ENCODE data around the gene TRIM26. TPM values are rescaled to one million over a fixed set of nuclear protein-coding genes. Genes with fewer than 3 reads are reported as not detected.

TRIM26 gene
- total and polyA plus RNA-seq, 8 donors = 12.1 to 25.8 (median 21.7) TPM

DNA sequence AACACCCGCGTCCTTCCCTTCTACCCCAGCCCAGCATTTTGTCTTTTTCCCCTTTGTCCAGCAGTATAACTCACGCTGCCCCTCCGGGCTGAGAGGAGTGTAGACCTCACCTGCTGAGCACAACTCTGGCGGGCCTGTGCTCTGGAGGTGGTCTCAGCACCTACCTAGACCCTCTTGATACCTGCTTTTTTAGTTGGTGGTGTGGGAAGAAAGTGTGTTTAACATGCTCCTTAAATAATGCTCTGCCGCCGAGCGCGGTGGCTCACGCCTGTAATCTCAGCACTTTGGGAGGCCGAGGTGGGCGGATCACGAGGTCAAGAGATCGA, 1.4 kb upstream of the TRIM26 start:
- intact Hi-C loops (cut with DNase I) = no loop called here
- peaks cover 5 to 20% (median 18%) of the 10 kb centered on the region in 3 donors for H3K4me1 ChIP-seq
- H3K4me3 ChIP-seq = peak overlapping the region; percentile 45 to 95 (median 80)
- ATAC-seq = no peak
- WGBS, 2 donors = 58 to 66% methylated on average over 13 to 14 of the region's 14 CpGs
- no peak for FAIRE-seq
- TF ChIP-seq, protein P1, sequence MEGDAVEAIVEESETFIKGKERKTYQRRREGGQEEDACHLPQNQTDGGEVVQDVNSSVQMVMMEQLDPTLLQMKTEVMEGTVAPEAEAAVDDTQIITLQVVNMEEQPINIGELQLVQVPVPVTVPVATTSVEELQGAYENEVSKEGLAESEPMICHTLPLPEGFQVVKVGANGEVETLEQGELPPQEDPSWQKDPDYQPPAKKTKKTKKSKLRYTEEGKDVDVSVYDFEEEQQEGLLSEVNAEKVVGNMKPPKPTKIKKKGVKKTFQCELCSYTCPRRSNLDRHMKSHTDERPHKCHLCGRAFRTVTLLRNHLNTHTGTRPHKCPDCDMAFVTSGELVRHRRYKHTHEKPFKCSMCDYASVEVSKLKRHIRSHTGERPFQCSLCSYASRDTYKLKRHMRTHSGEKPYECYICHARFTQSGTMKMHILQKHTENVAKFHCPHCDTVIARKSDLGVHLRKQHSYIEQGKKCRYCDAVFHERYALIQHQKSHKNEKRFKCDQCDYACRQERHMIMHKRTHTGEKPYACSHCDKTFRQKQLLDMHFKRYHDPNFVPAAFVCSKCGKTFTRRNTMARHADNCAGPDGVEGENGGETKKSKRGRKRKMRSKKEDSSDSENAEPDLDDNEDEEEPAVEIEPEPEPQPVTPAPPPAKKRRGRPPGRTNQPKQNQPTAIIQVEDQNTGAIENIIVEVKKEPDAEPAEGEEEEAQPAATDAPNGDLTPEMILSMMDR (IDR thresholded peaks at IDR 0.05) = no peak
- H3K27me3 ChIP-seq = no peaks in the 10 kb centered on the region
- peak in 1 of 6 donors; percentile 33 for DNase-seq
- H3K9me3 ChIP-seq = no peaks in the 10 kb centered on the region
- peak overlapping the region; percentile 86 to 99 (median 96) for H3K27ac ChIP-seq
- no peaks in the 10 kb centered on the region for H3K36me3 ChIP-seq

DNA sequence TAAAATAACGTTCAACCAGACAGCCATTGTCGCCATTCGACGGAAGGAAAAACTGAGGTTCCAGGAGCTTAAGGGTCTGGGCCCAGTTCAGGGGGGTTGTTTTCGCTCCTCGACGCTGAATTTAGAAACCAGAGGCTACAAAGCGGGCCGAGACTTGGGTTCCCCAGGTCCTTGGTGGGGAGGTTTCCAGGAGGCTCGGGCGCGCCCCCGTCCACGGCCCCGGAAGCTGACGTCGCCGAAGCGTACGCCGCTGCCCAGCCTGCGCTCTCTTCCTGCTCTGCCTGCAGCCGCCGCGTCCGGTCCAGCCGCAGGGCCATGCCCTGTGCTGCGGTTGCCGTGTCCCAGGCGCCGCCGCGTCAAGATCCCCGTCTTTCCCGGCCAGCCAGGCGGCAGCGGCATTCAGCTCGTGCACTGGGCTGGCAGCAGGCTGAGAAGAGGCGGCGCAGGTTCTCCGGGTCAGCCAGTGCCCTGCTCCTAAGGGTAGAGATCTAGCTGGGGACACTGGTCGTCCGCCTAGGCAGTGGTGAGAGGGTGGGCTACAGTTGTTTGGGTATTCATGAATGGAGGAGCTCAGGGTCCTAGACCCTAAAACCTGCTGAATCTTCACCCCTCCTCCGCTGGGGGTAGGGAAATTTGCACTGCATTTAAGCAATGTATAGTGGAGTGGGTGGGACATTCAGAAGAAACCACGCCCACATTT, 901 bp upstream of the TRIM26 start:
- H3K27me3 ChIP-seq = no peaks in the 10 kb centered on the region
- peak overlapping the region; percentile 86 to 99 (median 96) for H3K27ac ChIP-seq
- FAIRE-seq = no peak
- no peaks in the 10 kb centered on the region for H3K36me3 ChIP-seq
- peak overlapping the region; percentile 45 to 95 (median 80) for H3K4me3 ChIP-seq
- no peaks in the 10 kb centered on the region for H3K9me3 ChIP-seq
- DNase-seq = peak; percentile 80 to 94 (median 84)
- H3K4me1 ChIP-seq = peaks cover 5 to 20% (median 18%) of the 10 kb centered on the region in 3 donors
- TF ChIP-seq, protein P1 (IDR thresholded peaks at IDR 0.05) = no peak
- intact Hi-C loops (cut with DNase I) = no loop called here
- peak; percentile 84 to 91 (median 85) for ATAC-seq
- WGBS, 2 donors = 0 to 1% methylated on average over 45 of the region's 45 CpGs

DNA sequence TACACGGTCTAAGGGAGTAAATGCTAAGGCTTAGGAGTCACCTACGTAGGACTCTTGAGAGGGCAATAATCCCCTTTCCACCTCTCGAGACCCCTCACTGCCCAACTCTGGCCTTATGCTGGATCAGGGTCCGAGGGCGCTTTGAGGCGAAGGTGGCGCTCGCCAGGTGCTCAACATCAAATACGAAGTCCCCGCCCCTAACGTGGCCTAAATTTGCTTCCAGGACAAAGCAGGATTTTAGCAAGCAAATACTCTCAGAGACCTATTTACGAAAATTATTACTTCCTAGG, 406 bp upstream of the TRIM26 start:
- H3K4me1 ChIP-seq = peaks cover 5 to 20% (median 18%) of the 10 kb centered on the region in 3 donors
- DNase-seq (no peak), FAIRE-seq (no peak), ATAC-seq (no peak)
- no peaks in the 10 kb centered on the region for H3K27me3 ChIP-seq
- intact Hi-C loops (cut with DNase I) = no loop called here
- peak overlapping the region; percentile 86 to 99 (median 96) for H3K27ac ChIP-seq
- TF ChIP-seq, protein P1 (IDR thresholded peaks at IDR 0.05) = no peak
- no peaks in the 10 kb centered on the region for H3K9me3 ChIP-seq
- H3K36me3 ChIP-seq = no peaks in the 10 kb centered on the region
- 0% methylated on average over 12 of the region's 12 CpGs for WGBS, 2 donors
- peak overlapping the region; percentile 45 to 95 (median 80) for H3K4me3 ChIP-seq

DNA sequence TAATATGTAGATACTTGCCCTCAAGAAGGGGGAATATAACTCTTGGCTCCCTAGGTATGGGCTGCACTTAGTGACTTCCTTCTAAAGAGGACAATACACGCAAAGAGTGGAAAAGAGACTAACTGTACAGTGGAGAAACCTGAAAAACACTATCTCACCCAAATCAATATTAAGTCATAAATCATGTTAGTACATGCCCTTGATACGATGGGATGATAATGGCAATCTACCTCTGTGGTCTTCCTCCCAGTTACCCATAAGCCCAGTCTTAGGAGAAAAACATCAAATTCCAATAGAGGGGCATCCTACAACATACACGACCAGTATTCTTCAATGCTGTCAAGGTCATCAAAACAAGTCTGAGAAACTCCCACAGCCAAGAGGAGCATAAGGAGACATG, 1.3 kb downstream of the TRIM26 start:
- Histone ChIP-seq H3K4me1 (peaks cover 15 to 37% (median 30%) of the 10 kb centered on the region in 3 donors), H3K9me3 (no peaks in the 10 kb centered on the region), H3K36me3 (no peaks in the 10 kb centered on the region), H3K27ac (peak overlapping the region in 3 of 4 donors; percentile 5 to 99 (median 98)), H3K4me3 (peak overlapping the region in 2 of 4 donors; percentile 78 to 95), H3K27me3 (no peaks in the 10 kb centered on the region)
- ATAC-seq (no peak), FAIRE-seq (no peak), DNase-seq (no peak)
- intact Hi-C loops (cut with DNase I) = no loop called here
- 8 to 11% methylated on average over 3 of the region's 3 CpGs for WGBS, 2 donors
- TF ChIP-seq, protein P1 (IDR thresholded peaks at IDR 0.05) = no peak

DNA sequence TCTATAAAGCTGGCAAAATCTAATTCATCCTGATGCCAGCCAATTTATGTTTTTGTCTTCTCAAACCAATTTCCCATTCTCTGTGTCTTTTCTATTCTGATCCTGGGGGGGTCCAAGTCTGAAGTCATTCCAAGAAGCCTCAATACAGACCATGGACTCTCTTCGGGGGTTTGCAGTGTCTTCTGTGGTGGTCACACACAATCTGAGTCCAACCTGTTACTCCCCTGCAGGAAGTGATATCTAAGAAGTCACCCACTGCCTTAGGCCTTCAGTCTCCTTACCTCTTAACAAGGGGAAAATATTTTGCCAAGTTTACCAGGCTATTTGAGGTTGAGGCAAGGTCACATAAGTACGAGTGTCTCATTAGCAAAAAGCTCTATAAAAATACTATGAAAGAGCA, 1.9 kb downstream of the TRIM26 start:
- no peak for DNase-seq
- Histone ChIP-seq H3K9me3 (no peaks in the 10 kb centered on the region), H3K4me3 (peak overlapping the region in 1 of 4 donors; percentile 95), H3K27me3 (no peaks in the 10 kb centered on the region), H3K27ac (peak overlapping the region in 2 of 4 donors; percentile 5 to 28), H3K4me1 (peaks cover 15 to 40% (median 36%) of the 10 kb centered on the region in 3 donors), H3K36me3 (no peaks in the 10 kb centered on the region)
- no peak for ATAC-seq
- 22 to 40% methylated on average over 2 of the region's 2 CpGs for WGBS, 2 donors
- FAIRE-seq = no peak
- TF ChIP-seq, protein P1 (IDR thresholded peaks at IDR 0.05) = no peak
- intact Hi-C loops (cut with DNase I) = no loop called here

Data from pancreas (tissue), 10 donors.